ENCODE results near the gene THTPA.
"Not testable (repeated sequence)": the region's sequence is repeated elsewhere in the genome, so short reads cannot be mapped to it uniquely, and the experiment has no call there.

The THTPA gene

DNA sequence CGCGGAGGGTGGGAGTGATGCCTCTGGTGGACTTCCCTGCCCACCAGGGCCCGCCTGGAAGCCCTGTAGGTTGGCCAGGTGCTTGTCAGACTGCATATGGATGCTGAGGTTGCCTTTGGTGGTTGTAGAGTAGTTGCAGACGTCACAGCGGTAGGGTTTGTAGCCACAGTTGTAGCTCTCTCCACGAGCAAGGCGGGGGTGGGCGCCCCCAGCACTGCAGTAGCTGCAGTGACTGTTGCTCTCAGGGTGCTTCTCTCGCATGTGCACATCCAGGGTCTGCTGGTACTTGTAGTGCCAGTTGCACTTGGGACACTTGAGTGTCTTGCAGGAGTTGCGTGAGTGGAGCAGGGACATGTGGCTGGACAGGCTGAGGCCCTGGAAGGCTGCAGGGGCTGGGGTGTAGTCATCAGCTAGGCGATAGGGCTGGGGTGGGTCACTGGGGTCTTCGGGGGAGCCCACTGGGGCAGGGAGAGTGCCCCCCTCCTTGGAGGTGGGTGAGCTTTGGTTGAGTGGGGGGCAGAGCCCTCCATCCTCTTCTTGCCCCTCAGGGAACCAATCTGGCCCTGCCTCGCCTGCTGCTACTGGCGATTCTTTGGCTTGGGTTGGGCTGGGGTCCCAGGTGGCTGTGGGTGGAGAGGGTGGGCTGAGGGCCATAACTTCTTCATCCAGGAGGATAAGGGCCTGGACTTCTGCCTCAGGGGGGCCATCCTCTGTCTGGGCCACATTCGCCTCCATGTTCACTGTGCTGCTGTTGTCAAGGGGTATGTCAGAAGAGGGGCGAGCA, 22.2 kb upstream of the THTPA start:
- DNase-seq: no peak

DNA sequence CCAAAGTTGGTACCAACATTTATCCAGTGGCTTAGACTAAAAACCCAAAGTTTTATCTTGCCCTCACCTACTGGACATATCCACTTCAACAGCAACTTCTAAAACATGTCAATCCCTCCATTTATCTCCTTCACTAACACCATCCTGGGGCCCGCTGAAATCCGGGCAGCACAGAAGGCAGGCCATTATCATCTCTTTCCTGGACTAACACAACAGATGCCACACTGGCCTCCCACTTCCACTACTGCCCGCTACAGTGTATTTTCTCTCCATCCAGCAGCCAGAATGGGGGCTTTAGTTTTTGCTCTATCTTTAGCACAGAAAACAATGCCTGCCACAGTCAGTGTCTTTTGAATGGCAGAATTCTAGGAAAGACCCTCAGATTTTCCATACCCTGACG, 20.1 kb upstream of the THTPA start:
- DNase-seq: no peak

DNA sequence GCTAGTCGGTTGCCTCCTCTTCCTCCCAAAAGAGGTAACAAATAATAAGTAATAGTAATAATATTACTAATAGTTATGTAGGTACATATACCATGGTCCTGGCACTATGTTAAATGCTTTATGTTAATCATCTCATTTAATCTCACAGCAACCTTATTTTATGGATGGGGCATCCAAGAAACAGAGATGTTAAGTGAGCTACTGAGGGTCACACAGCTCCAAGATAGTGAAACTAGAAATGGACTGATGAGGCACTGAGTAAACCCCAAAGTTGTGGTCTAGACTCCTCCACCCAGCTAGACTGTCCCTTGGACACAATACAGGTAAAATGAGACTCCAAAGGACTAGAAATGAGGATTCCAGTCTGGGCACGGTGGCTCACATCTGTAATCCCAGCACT, 19.6 kb upstream of the THTPA start:
- DNase-seq: no peak

DNA sequence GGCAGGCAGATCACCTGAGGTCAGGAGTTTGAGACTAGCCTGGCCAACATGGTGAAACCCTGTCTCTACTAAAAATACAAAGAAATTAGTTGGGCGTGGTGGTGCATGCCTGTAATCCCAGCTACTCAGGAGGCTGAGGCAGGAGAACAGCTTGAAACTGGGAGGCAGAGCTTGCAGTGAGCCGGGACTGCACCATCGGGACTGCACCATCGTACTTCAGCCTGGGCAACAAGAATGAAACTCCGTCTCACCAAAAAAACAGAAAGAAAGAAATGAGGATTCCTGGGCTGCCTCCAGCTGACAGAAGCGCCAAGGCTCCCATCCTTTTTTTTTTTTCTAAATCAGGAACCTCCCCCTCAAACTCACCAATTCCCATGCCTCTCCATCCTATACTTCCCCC, 19.2 kb upstream of the THTPA start:
- DNase-seq: not testable (repeated sequence)

DNA sequence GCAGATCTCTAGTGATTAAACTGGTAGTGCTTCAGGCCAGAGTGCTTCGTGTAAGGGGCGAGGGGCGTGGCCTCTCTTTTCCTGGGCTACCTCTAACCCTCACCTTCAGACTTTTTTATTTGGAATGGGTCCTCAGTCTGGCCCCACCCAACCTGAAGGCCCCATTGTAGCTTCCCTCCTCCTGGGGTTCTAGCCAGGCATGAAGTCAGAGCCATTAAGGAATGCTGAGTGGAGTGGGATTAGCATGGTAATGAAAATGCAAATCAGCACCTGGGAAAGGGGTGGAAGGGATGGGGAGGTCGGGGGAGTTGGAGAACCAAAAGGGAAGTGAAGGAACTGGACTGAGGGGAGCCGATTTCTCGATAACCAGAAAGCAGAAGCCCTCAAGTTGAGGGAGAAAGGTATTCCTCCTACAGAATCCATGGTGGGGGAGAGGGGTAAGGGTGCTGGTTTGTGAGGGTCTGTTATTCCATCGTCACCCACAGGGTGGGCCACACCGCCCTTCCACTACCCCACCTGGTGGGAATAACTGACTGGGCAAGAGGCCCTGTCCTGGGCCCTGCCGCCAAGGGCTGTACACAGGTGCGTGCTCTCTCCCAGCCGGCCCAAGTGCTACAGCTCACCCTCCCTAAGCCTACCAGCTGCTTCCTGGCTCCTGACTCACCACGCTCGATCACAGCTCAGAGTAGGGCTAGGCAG, 18.6 kb upstream of the THTPA start:
- DNase-seq: no peak

DNA sequence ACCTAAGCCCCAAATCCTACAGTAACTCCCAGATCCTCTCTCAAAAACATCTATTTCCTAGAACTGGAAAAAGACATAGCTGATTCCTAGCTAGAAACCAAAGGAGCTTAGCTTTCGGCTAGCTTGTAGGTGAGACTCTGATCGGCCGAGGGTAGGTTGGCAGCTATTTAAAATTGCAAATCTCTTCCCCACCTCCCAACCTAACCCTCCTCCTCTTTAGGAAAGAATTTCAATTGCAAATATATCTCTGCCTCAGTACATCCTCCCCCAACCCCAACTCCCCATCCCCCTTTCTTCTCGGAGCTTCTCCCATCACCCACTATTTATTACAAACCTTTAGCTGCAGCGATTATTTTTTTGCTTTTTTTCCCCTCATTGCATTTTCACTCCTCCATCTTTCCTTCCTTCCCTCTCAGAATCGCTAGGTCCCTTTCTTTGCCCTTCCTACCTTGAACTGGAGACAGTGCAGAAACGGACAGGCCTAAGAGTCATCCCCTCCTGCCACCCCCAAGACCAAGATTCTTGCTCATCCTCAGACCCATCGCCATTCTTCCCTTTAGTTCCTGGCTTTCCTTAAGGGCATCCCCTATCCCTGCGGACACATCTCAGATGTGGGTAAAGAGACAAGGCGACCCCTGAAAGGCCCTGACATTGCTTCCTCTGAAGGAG, 17.9 kb upstream of the THTPA start:
- DNase-seq: no peak

- DNase-seq: peak; percentile 38
Measured at GRCh38 chr14:23538785-23539184, 17.3 kb upstream of the THTPA start.

DNA sequence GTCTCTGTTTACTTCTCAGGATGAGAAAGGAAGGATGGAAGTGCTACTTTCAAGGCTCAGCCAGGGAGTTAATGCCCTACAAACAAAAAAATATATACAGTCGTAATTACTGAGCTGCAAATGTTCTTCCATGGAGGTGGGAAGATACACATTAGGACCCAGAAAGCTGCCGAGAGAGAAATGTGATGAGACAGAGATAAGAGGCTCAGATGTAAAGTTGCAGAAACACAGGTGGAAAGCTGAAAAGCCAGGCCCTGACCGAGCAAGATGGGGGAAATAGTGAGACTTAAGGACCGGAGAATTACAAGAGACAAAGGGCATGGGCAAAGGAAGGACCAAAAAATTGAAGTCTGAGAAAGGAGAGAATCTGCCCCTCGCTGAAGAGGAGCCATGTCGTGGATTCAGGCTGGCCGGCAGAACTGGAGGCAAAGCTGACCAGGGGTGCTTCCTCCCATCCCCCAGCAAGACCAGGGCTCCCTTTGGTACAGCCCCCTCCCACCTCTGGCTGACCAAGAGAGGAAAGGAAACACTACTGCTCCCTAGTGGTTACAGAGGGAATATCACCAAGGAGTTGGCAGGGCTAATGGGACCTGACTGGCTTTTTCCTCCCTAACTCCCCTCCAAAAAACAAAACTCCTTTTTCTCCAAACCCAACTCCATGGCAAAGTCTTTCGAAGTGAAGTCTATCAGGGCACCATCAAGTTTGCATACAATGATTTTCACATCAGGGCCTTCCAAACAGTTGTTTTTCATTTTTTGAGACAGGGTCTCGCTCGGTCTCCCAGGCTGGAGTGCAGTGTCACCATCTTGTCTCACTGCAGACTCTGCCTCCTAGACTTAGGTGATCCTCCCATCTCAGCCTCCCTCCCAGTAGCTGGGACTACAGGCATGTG, 16.6 kb upstream of the THTPA start:
- peak; percentile 46 for DNase-seq

DNA sequence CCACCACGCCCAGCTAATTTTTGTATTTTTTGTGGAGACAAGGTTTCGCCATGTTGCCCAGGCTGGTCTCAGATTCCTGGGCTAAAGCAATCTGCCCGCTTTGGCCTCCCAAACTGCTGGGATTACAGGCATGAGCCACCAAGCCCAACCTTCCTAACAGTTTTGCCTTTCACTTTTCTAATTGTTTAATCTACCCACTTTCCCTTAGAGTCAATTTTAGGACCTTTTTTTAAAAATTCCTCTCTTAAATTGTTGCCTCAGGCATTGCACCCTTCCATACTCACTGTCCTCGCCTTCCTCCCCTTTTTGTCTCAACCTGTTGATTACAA, 16.0 kb upstream of the THTPA start:
- no peak for DNase-seq

DNA sequence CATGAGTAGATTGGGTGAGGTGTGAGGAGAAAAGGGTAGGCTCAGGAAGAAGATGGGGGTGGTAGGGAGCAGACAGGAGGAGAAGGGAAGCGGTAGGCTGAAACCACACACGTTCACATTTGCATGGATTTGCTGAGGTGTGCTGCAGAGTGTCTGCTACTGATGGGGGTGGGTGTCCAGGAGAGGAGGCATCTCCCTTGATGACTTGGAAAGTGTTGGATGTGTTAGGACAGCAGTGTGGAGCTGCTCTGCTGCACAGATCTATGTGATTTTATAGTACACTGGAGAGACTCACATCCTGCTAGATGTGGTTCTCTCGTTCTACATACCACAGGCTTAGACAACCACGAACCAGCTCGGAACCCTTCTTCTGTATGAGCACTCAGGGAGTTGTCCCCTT, 13.8 kb upstream of the THTPA start:
- no peak for DNase-seq

DNA sequence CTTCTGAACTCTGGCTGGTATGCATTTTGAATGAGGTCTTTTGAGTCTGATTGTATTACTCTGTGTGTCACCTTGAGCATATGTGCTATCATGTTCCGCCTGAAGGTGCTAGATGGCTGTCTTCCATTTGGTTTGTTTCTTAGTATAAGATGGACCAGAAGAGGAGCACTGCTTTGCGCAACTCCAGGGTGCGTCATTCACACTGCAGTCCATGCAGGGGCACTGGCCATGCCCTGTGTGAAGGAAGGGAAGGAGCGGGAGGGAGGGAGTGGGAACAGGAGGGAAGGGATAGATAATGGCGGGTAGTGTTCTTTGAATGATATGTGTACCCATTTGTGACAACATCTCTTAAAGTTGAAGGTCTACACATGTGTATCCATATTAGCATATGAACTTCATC, 12.7 kb upstream of the THTPA start:
- DNase-seq: no peak

- DNase-seq: no peak
Measured at GRCh38 chr14:23544511-23545447, 11.3 kb upstream of the THTPA start.

- DNase-seq: no peak
Measured at GRCh38 chr14:23545740-23546365, 10.2 kb upstream of the THTPA start.

DNA sequence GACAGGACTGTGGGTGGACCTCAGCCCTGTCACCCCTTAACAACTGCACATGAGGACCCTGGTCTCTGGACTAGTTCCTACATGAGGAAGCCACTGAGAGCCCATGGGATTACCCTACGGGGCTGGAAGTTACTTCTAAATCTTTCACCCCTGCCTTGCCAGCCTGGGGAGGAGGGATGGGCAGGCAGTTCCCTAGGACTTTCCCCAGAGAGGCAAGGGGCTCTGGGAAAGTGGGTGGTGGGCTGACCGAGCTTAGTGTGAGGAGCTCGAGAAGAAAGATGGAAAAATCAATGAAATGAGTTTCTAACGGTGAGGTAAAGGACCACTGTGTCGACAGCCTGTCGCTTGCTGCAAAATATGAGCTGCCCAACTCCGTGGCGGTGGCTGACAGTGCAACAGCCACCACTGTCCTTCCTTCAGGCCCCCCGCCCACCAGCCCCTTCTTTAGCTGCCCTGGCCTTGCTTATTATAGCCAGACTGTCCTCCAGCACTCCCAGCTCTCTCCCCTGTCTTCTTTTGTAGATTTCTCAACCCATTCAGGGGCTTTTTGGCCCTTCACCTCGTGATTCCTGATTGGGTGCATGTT, 9.5 kb upstream of the THTPA start:
- DNase-seq: no peak

- no peak for DNase-seq
Measured at GRCh38 chr14:23547924-23548323, 8.1 kb upstream of the THTPA start.

DNA sequence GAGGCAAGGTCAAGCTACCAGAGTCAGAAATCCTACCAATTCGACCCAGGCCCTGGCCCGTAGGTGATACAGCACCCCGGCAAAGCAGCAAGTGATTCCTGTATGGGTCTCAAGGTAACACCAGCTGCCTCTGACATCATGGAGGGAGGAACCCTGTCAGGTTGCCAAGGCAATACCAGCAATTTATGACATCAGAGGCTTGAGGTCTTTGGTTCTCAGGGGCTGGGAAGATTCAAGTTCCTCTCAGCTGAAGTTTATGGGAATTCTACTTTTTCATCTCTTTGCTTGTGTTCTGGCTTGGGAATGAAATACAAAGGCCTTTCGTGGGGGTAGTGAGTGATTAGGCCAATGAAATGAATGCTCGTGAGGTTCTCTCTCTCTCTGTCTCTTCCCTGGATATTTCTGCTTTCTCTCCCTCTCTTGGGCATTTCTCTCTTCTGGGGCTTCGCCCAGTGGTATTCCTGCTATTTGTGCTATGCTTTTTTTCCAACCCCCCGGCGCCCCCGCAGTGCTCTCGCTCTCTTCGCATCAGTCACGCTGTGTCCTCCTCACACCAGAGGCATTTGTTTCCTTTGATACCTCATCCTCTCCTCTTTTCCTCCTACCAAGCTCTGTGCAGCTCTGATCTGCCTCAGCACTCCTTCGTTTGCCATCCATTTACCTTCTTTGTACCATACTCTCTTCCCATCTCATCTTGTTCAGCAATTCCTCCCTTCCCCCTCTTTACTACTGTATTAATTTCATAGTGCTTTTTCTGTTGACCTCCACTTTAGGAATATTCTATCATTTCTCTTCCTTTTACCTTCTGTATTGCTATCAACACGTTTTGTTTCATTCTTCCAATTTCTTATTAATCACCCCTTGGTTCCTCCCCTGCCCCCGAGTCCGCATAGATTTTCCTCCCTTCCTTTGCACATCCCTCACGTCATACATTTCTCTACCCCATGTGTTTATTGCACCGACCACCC, 7.4 kb upstream of the THTPA start:
- DNase-seq: peak; percentile 93

DNA sequence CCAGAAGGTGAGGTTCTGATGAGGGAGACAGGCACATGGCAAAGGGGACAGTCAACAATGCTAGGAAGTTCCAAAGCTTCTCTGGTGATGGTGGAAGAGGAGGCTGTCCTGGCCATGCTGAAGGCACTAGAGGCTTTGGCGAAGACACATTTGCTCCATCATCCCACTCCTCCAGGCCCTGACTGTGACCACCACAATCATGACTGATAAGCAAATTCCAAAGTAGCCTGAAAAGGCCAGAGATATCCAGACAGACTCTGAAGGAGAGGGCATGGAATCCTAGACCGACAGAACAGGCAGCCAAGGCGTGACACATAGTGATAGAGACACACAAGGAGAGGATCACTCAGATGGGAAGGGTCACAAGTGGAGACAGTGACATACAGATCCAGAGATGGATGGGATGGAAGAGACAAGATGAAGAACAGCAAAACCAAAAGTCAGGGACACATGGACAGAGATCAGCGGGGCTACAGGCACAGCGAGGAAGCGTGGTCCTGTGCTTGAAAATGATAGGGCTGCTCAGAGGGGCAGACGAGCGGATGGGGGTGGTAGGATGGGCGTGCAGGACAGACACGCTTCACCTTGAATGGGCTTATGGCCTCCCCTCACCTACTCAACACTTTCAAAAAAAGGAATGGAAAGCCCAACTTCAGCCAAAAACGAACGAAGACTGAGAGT, 5.8 kb upstream of the THTPA start:
- DNase-seq: no peak

DNA sequence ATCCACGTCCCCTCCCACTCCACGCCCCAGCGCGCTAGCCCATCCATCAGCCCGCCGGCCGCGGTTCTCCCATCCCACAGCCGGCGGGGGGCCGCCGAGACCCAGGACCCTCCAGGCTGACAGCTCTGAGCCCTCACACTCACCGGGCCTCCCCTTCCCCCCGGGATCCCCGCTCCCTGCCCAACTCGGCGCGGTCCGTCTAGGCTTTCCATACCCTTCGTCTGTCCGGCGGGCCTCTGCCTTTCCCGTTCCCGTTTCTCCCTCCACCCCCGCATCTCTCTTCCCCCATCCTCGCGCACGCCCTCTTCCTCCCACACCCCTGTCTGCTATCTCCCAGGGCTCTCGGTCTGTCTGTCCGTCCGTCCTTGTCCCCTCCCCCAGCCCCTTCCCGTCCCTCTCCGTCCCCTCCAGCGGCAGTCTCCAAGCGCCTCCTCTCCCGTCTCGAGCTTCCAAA, 5.2 kb upstream of the THTPA start:
- no peak for DNase-seq
